SK-N-SH (cell line): ENCODE data around the gene GARNL3. TPM values are rescaled to one million over a fixed set of nuclear protein-coding genes. Genes with fewer than 3 reads are reported as not detected.
A peak's percentile ranks its signal among the peaks of the same experiment; 100 is the strongest.

ENCODE experiments used
- CTCF ChIA-PET: fragments of 300-600, 350-600 bp; formaldehyde crosslinking; extraction: SDS; loops from one replicate; lab custom pipeline; 2021; lab: Yijun Ruan, JAX
- POLR2A ChIA-PET: fragments of 350-600 bp; sonication (Branson Sonifier 250); formaldehyde crosslinking; extraction: SDS; loops from one replicate; lab custom pipeline; 2020; ENCODE audit warnings: antibody characterized with exemption, inconsistent platforms; lab: Yijun Ruan, JAX
- DNase-seq: peaks from one replicate; pipeline ENCODE4 v3.0.0; 2012
- H2AFZ ChIP-seq: fragments of 200-600 bp; sonication (generic); 2 replicates; pipeline ENCODE4 v1.8.1; 2016; ENCODE audit warnings: antibody characterized with exemption, mild to moderate bottlenecking, low read depth
- H3F3A ChIP-seq: fragments of 200-600 bp; sonication (generic); replicated peaks from 2 replicates; pipeline ENCODE3; 2016; ENCODE audit warnings: antibody characterized with exemption, mild to moderate bottlenecking; ENCODE audit not compliant: insufficient read depth
- H3K27ac ChIP-seq, 2 experiments: fragments of 200-500 bp in 1 of 2; fragments of 200-600 bp in 1 of 2; sonication (Bioruptor generic) in 1 of 2; sonication (generic), shearing (Covaris generic) in 1 of 2; 2 replicates each; pipeline versions ENCODE4 v1.5.1 to v1.6.1; 2014 to 2016; ENCODE audit warnings: low read depth in 2 of 2, inconsistent platforms in 1 of 2, low read length in 1 of 2, mild to moderate bottlenecking in 1 of 2, mixed read lengths in 1 of 2
- H3K27me3 ChIP-seq: fragments of 200-600 bp; sonication (generic), shearing (Covaris generic); 2 replicates; pipeline ENCODE4 v1.6.1; 2016; ENCODE audit warnings: mixed run types; ENCODE audit not compliant: insufficient read depth
- H3K36me3 ChIP-seq, 2 experiments: fragments of 200-500 bp in 1 of 2; fragments of 200-600 bp in 1 of 2; sonication (Bioruptor generic) in 1 of 2; sonication (generic) in 1 of 2; replicated peaks in 1 of 2; 2 replicates each; pipeline versions ENCODE3 to v1.5.1; 2014 to 2016; ENCODE audit warnings: low read length in 1 of 2, mild to moderate bottlenecking in 1 of 2; ENCODE audit not compliant: insufficient read depth in 2 of 2, control insufficient read depth in 1 of 2
- H3K4me1 ChIP-seq, 2 experiments: fragments of 200-500 bp in 1 of 2; fragments of 200-600 bp in 1 of 2; sonication (Bioruptor generic) in 1 of 2; sonication (generic), shearing (Covaris generic) in 1 of 2; 2 replicates each; pipeline versions ENCODE4 v1.5.1 to v1.6.1; 2014 to 2016; ENCODE audit warnings: low read depth in 1 of 2, low read length in 1 of 2, mixed run types in 1 of 2; ENCODE audit not compliant: insufficient read depth in 2 of 2, control insufficient read depth in 1 of 2
- H3K4me2 ChIP-seq: fragments of 200-600 bp; sonication (generic), shearing (Covaris generic); 2 replicates; pipeline ENCODE4 v1.6.1; 2017; ENCODE audit warnings: mixed run types
- H3K4me3 ChIP-seq, 2 experiments: fragments of 200-500 bp in 1 of 2; fragments of 200-600 bp in 1 of 2; sonication (Bioruptor generic) in 1 of 2; sonication (generic), shearing (Covaris generic) in 1 of 2; 2 replicates each; pipeline versions ENCODE4 v1.5.1 to v1.8.1; 2014 to 2016; ENCODE audit warnings: low read depth in 2 of 2, inconsistent platforms in 1 of 2, low read length in 1 of 2, mild to moderate bottlenecking in 1 of 2, mixed read lengths in 1 of 2, moderate library complexity in 1 of 2
- H3K79me2 ChIP-seq: fragments of 200-600 bp; sonication (generic); 2 replicates; pipeline ENCODE4 v1.8.1; 2017; ENCODE audit warnings: mild to moderate bottlenecking; ENCODE audit not compliant: insufficient read depth
- H3K9ac ChIP-seq: fragments of 200-600 bp; sonication (generic); 2 replicates; pipeline ENCODE4 v1.6.1; 2017; ENCODE audit warnings: mixed run types
- H3K9me2 ChIP-seq: fragments of 200-600 bp; sonication (generic); 2 replicates; pipeline ENCODE4 v1.6.1; 2017; ENCODE audit warnings: mixed run types
- H3K9me3 ChIP-seq: fragments of 200-600 bp; sonication (generic); 2 replicates; pipeline ENCODE4 v1.6.1; 2017; ENCODE audit warnings: mixed run types, mild to moderate bottlenecking, moderate library complexity
- H4K20me1 ChIP-seq: fragments of 200-600 bp; sonication (generic); 2 replicates; pipeline ENCODE4 v1.6.1; 2017; ENCODE audit warnings: mild to moderate bottlenecking, mixed run types; ENCODE audit not compliant: insufficient read depth
- CHD2 ChIP-seq: fragments of 150-350 bp; IDR thresholded peaks from 2 replicates; pipeline ENCODE4 v1.6.1; 2018; ENCODE audit warnings: low read length; ENCODE audit not compliant: partially characterized antibody
- FOSL2 ChIP-seq: IDR thresholded peaks from 2 replicates; pipeline ENCODE4 v1.4.0; 2012; ENCODE audit warnings: low read depth, mild to moderate bottlenecking, moderate library complexity, borderline replicate concordance
- FOXJ3 ChIP-seq: sonication (generic); formaldehyde crosslinking; IDR thresholded peaks from 2 replicates; pipeline ENCODE4 v1.5.1; 2020; ENCODE audit warnings: mild to moderate bottlenecking, missing genetic modification reagents
- FOXM1 ChIP-seq: IDR thresholded peaks from 2 replicates; pipeline ENCODE4 v1.4.0; 2012; ENCODE audit warnings: low read depth, mild to moderate bottlenecking
- GABPA ChIP-seq: IDR thresholded peaks from 2 replicates; pipeline ENCODE4 v1.4.0; 2012; ENCODE audit warnings: low read depth, mild to moderate bottlenecking
- JUND ChIP-seq: IDR thresholded peaks from 2 replicates; pipeline ENCODE4 v1.4.0; 2012
- MAX ChIP-seq: IDR thresholded peaks from 2 replicates; pipeline ENCODE4 v1.4.0; 2012; ENCODE audit warnings: low read depth
- MEF2A ChIP-seq: IDR thresholded peaks from 2 replicates; pipeline ENCODE4 v1.4.0; 2012; ENCODE audit warnings: low read depth, borderline replicate concordance
- REST ChIP-seq: IDR thresholded peaks from 2 replicates; pipeline ENCODE4 v1.6.1; 2012; ENCODE audit warnings: mild to moderate bottlenecking, low read depth, low read length, moderate library complexity
- RXRA ChIP-seq: IDR thresholded peaks from 2 replicates; pipeline ENCODE4 v1.4.0; 2012; ENCODE audit warnings: low read depth, mild to moderate bottlenecking, borderline replicate concordance
- SIN3A ChIP-seq: IDR thresholded peaks from 2 replicates; pipeline ENCODE4 v1.6.1; 2012; ENCODE audit warnings: low read depth, mild to moderate bottlenecking, low read length, moderate library complexity, borderline replicate concordance
- SMC3 ChIP-seq: IDR thresholded peaks from 2 replicates; pipeline ENCODE4 v1.6.1; 2012; ENCODE audit warnings: low read depth, low read length, improper control_type of control experiment
- TAF1 ChIP-seq: IDR thresholded peaks from 2 replicates; pipeline ENCODE4 v1.6.1; 2012; ENCODE audit warnings: low read depth, mild to moderate bottlenecking, low read length, moderate library complexity, borderline replicate concordance
- TCF12 ChIP-seq: IDR thresholded peaks from 2 replicates; pipeline ENCODE4 v1.4.0; 2012
- TEAD4 ChIP-seq: IDR thresholded peaks from 2 replicates; pipeline ENCODE4 v1.4.0; 2012; ENCODE audit warnings: mild to moderate bottlenecking, borderline replicate concordance; ENCODE audit not compliant: insufficient read depth
- YY1 ChIP-seq: IDR thresholded peaks from 2 replicates; pipeline ENCODE4 v1.4.0; 2012; ENCODE audit warnings: low read depth, mild to moderate bottlenecking
- WGBS: methylation state at CpG from one replicate; pipeline ENCODE4 v1.1.6; 2017; ENCODE audit warnings: low lambda C conversion rate; 5-methylcytosine and 5-hydroxymethylcytosine counted together
- polyA plus RNA-seq, 3 experiments: library from polyadenylated mRNA; depleted of rRNA; stranded (reverse); fragments of >200 nt; gene quantifications; 2 replicates each; pipeline ENCODE4 v1.2.3, GENCODE V29; 2012
- TF ChIP-seq, protein P1 (sequence below): IDR thresholded peaks from 2 replicates; pipeline ENCODE4 v1.4.0; 2012; ENCODE audit warnings: low read depth, borderline replicate concordance

The GARNL3 gene
- polyA plus RNA-seq, 1 of the 3 experiments (the other 2 are of a cell fraction) = 9.1 TPM

- Histone ChIP-seq H3K27me3 (no peaks in the 10 kb centered on the region), H3K4me3 (no peak overlapping the region), H3K36me3 (peaks cover 0 to 10% of the 10 kb centered on the region in 2 experiments), H3K4me1 (peaks cover 4 to 20% of the 10 kb centered on the region in 2 experiments; a peak in 3 of 4 replicates), H3K9me3 (no peaks in the 10 kb centered on the region), H3K9ac (no peak overlapping the region; the same call in 1 of the 2 replicates), H3F3A (peaks cover 25% of the 10 kb centered on the region)
- CTCF ChIA-PET = interaction anchor here (0.6 to 1.4 kb wide), 3 partner anchors 29 to 39 kb away, joined by 3 to 7 read pairs (median 3); no protein-coding TSS in a partner anchor
- TF ChIP-seq FOSL2 (0 out of 2 replicates have a peak, but pooled peaks have one; percentile 6), JUND (0 out of 2 replicates have a peak, but pooled peaks have one; percentile 8), TCF12 (peak; percentile 19; the same call in 1 of the 2 replicates), TEAD4 (no peak), MAX (no peak), SIN3A (no peak)
- TF ChIP-seq, protein P1, sequence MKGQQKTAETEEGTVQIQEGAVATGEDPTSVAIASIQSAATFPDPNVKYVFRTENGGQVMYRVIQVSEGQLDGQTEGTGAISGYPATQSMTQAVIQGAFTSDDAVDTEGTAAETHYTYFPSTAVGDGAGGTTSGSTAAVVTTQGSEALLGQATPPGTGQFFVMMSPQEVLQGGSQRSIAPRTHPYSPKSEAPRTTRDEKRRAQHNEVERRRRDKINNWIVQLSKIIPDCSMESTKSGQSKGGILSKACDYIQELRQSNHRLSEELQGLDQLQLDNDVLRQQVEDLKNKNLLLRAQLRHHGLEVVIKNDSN = no peak
- TF ChIP-seq, all 33 proteins: peak for 3
- 50% methylated on average over 2 of the region's 2 CpGs for WGBS
- POLR2A ChIA-PET = interaction anchor here (1.6 kb wide), 1 partner anchor 74 kb away, joined by 3 read pairs; no protein-coding TSS in a partner anchor
- DNase-seq = no peak
- Histone ChIP-seq H3K4me2 (peak overlapping the region; percentile 21; the same call in 1 of the 2 replicates), H2AFZ (0 out of 2 replicates have a peak overlapping the region, but pooled peaks have one; percentile 48), H3K79me2 (no peaks in the 10 kb centered on the region), H3K9me2 (no peaks in the 10 kb centered on the region), H4K20me1 (no peaks in the 10 kb centered on the region), H3K27ac (peak overlapping the region; percentile 31 to 43; a peak in 3 of 4 replicates)
These were observed 55.0 kb downstream of the GARNL3 start for GRCh38 chr9:127319366-127320114.

DNA sequence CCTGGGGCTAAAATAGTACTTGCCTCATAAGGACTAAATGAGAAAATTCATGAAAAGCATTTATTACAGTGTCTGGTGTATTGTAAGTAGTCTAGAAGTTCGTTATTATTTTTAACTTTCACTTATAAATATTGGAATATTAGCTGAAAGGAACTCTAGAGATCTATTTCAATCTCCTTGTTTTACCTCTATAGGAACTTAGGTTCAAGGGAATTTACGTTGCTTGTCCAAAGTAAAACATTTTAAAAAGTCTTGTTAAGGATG lies 55.5 kb downstream of the GARNL3 start:
- Histone ChIP-seq H3K27me3 (no peaks in the 10 kb centered on the region), H3K36me3 (peaks cover 0 to 9% of the 10 kb centered on the region in 2 experiments), H3F3A (peaks cover 26% of the 10 kb centered on the region), H3K9me2 (no peaks in the 10 kb centered on the region), H3K27ac (peak overlapping the region; percentile 28 to 43), H3K9me3 (no peaks in the 10 kb centered on the region), H3K9ac (no peak overlapping the region; the same call in 1 of the 2 replicates), H2AFZ (0 out of 2 replicates have a peak overlapping the region, but pooled peaks have one; percentile 48), H3K4me3 (no peak overlapping the region), H3K4me2 (0 out of 2 replicates have a peak overlapping the region, but pooled peaks have one; percentile 21), H4K20me1 (no peaks in the 10 kb centered on the region), H3K79me2 (no peaks in the 10 kb centered on the region), H3K4me1 (peaks cover 4 to 20% of the 10 kb centered on the region in 2 experiments; a peak in 3 of 4 replicates)
- 67% methylated on average over 2 of the region's 2 CpGs for WGBS
- ChIA-PET CTCF (interaction anchor here (1.1 to 1.4 kb wide), 2 partner anchors 28 to 39 kb away, joined by 3 to 7 read pairs; no protein-coding TSS in a partner anchor), POLR2A (interaction anchor here (1.6 kb wide), 1 partner anchor 75 kb away, joined by 3 read pairs; no protein-coding TSS in a partner anchor)
- DNase-seq = no peak
- TF ChIP-seq REST = no peak
- no peak for TF ChIP-seq FOXJ3 (CRISPR knock-in tag)
- TF ChIP-seq TAF1 = no peak
- no peak for TF ChIP-seq JUND
- no peak for TF ChIP-seq MEF2A
- no peak for TF ChIP-seq GABPA
- TF ChIP-seq RXRA = no peak
- no peak for TF ChIP-seq SMC3
- no peak for TF ChIP-seq YY1
- no peak for TF ChIP-seq CHD2
- TF ChIP-seq FOXM1 = no peak
